PFSK-1 (cell line): ENCODE results near the gene TAF15. TPM values are rescaled to one million over a fixed set of nuclear protein-coding genes. Genes with fewer than 3 reads are reported as not detected.

Source experiments
- FOXP2 ChIP-seq: optimal IDR thresholded peaks from 2 replicates; pipeline ENCODE3; 2011; ENCODE audit warnings: borderline replicate concordance, control low read depth, inconsistent platforms; ENCODE audit not compliant: insufficient read depth; ENCODE audit errors: extremely low read length, extremely low read depth
- POLR2AphosphoS5 ChIP-seq: IDR thresholded peaks from 2 replicates; pipeline ENCODE4 v1.6.1; 2012; ENCODE audit warnings: low read depth, mild to moderate bottlenecking, control low read depth, low read length, moderate library complexity
- REST ChIP-seq, 2 experiments: IDR thresholded peaks; 2 replicates each; pipeline versions ENCODE4 v1.6.1 to v1.8.0; 2011 to 2012; ENCODE audit warnings: low read depth in 2 of 2, low read length in 2 of 2, control low read depth in 1 of 2, inconsistent platforms in 1 of 2, mild to moderate bottlenecking in 1 of 2, moderate library complexity in 1 of 2; ENCODE audit not compliant: insufficient read depth in 1 of 2
- SIN3A ChIP-seq: IDR thresholded peaks from 2 replicates; pipeline ENCODE4 v1.6.1; 2012; ENCODE audit warnings: mild to moderate bottlenecking, low read length, moderate library complexity, borderline replicate concordance; ENCODE audit not compliant: insufficient read depth
- TAF1 ChIP-seq: IDR thresholded peaks from 2 replicates; pipeline ENCODE4 v1.6.1; 2012; ENCODE audit warnings: low read length, control low read depth, borderline replicate concordance; ENCODE audit not compliant: insufficient read depth
- polyA plus RNA-seq: library from polyadenylated mRNA; unstranded; fragments of >200 nt; gene quantifications from one replicate; pipeline ENCODE4 v1.2.1, GENCODE V29; 2012; ENCODE audit warnings: low read depth, missing spikeins; ENCODE audit not compliant: insufficient read length

TAF15 gene
- polyA plus RNA-seq = 287 TPM

- TF ChIP-seq SIN3A (no peak; the same call in 1 of the 2 replicates), FOXP2 (peak; percentile 49), TAF1 (peak; percentile 88), POLR2AphosphoS5 (peak; percentile 98), REST (IDR thresholded peaks at IDR 0.05; ENCODE audit: insufficient read depth in 1 of 2, low read depth in 2 of 2, low read length in 2 of 2) (peak; percentile 36 to 74; a peak in 2 of 4 replicates)
These were observed at the start of gene TAF15 for GRCh38 chr17:35808962-35809854. Gene TAF15, plus strand, starts transcription at chr17:35809484. Its CDS starts 86 bp downstream, at chr17:35809570.

GRCh38 chr17:35760587-35760986 is 48.7 kb upstream of the TAF15 start, which contains the start of gene C17orf50:
Gene C17orf50, plus strand, starts transcription at chr17:35760887. Its CDS starts 55 bp downstream, at chr17:35760942.
- TF ChIP-seq REST (IDR thresholded peaks at IDR 0.05; ENCODE audit: insufficient read depth in 1 of 2, low read depth in 2 of 2, low read length in 2 of 2) (no peak), TAF1 (no peak), FOXP2 (no peak), SIN3A (no peak), POLR2AphosphoS5 (no peak)

- no peak for TF ChIP-seq TAF1
- no peak for TF ChIP-seq FOXP2
- no peak for TF ChIP-seq SIN3A
- no peak for TF ChIP-seq REST (IDR thresholded peaks at IDR 0.05; ENCODE audit: insufficient read depth in 1 of 2, low read depth in 2 of 2, low read length in 2 of 2)
- no peak for TF ChIP-seq POLR2AphosphoS5
These were observed 47.7 kb upstream of the TAF15 start for GRCh38 chr17:35761601-35762000.

DNA sequence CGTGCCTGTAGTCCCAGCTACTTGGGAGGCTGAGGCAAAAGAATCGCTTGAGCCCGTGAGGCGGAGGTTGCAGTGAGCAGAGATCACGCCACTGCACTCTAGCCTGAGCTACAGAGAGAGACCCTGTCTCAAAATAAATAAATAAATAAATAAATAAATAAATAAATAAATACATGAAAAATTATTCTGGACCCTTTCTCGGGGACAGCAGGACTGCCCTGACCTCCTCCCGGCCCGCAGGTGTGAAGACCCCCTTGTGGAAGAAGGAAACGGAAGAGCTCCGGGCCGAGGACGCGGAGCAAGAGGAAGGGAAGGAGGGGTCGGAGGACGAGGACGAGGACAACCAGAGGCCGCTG is 45.5 kb upstream of the TAF15 start:
- TF ChIP-seq TAF1 = no peak
- 0 out of 2 replicates have a peak, but pooled peaks have one; percentile 6 for TF ChIP-seq SIN3A

- peak; percentile 21 to 49; a peak in 1 of 4 replicates for TF ChIP-seq REST (IDR thresholded peaks at IDR 0.05; ENCODE audit: insufficient read depth in 1 of 2, low read depth in 2 of 2, low read length in 2 of 2)
- TF ChIP-seq POLR2AphosphoS5 = peak; percentile 39; the same call in 1 of the 2 replicates
- 0 out of 2 replicates have a peak, but pooled peaks have one; percentile 5 for TF ChIP-seq SIN3A
- TF ChIP-seq FOXP2 = peak; percentile 77
- no peak for TF ChIP-seq TAF1
These were observed 44.9 kb upstream of the TAF15 start for GRCh38 chr17:35764123-35764991.
